Measurements from ENCODE around the gene TMEM231.
"Not testable (repeated sequence)": the region's sequence is repeated elsewhere in the genome, so short reads cannot be mapped to it uniquely, and the experiment has no call there.

TMEM231 gene

GRCh38 chr16:75555707-75556430, at the start of gene TMEM231:
TSS of gene TMEM231 (minus strand) at chr16:75556252. CDS start at chr16:75556209, 43 bp downstream.
- peak; percentile 94 for DNase-seq

GRCh38 chr16:75603241-75603640, 47.2 kb upstream of the TMEM231 start:
- DNase-seq = no peak

GRCh38 chr16:75599452-75600277, 43.6 kb upstream of the TMEM231 start:
- DNase-seq = no peak

GRCh38 chr16:75593825-75594820, 38.1 kb upstream of the TMEM231 start:
- DNase-seq = no peak

GRCh38 chr16:75593308-75593707, 37.3 kb upstream of the TMEM231 start:
- DNase-seq = no peak

- not testable (repeated sequence) for DNase-seq
Measured at GRCh38 chr16:75591927-75592326, 35.9 kb upstream of the TMEM231 start.

GRCh38 chr16:75590920-75591843, 35.1 kb upstream of the TMEM231 start:
- DNase-seq = no peak

- DNase-seq = no peak
Measured at GRCh38 chr16:75589306-75589705, 33.3 kb upstream of the TMEM231 start.

- DNase-seq = no peak
Measured at GRCh38 chr16:75588716-75589115, 32.7 kb upstream of the TMEM231 start.

- DNase-seq = no peak
Measured at GRCh38 chr16:75584108-75584507, 28.1 kb upstream of the TMEM231 start.

- no peak for DNase-seq
Measured at GRCh38 chr16:75579281-75579834, 23.3 kb upstream of the TMEM231 start.

GRCh38 chr16:75578725-75579124, 22.7 kb upstream of the TMEM231 start:
- DNase-seq = no peak

- DNase-seq = no peak
Measured at GRCh38 chr16:75578212-75578611, 22.2 kb upstream of the TMEM231 start.

GRCh38 chr16:75576384-75576811, 20.3 kb upstream of the TMEM231 start:
- DNase-seq = no peak

- no peak for DNase-seq
Measured at GRCh38 chr16:75575958-75576357, 19.9 kb upstream of the TMEM231 start.

GRCh38 chr16:75573955-75574354, 17.9 kb upstream of the TMEM231 start:
- DNase-seq = no peak

- no peak for DNase-seq
Measured at GRCh38 chr16:75572864-75573542, 17.0 kb upstream of the TMEM231 start.

GRCh38 chr16:75570396-75571065, 14.5 kb upstream of the TMEM231 start:
- no peak for DNase-seq

GRCh38 chr16:75567911-75568310, 11.9 kb upstream of the TMEM231 start:
- no peak for DNase-seq

- DNase-seq = no peak
Measured at GRCh38 chr16:75566758-75567255, 10.8 kb upstream of the TMEM231 start.

Measured in activated CD4-positive, alpha-beta T cell treated with anti-CD3 and anti-CD28 coated beads for 1 hour (primary cell).